Heart left ventricle (tissue), 16 donors: ENCODE measurements around the gene CMBL. TPM values are rescaled to one million over a fixed set of nuclear protein-coding genes. Genes with fewer than 3 reads are reported as not detected.
A peak's percentile ranks its signal among the peaks of the same experiment; 100 is the strongest.

Experiments used
- ATAC-seq, 4 donors: fragments of 200-7000 bp; cut with Tn5 transposase; one replicate each; pipeline ENCODE4 v1.9.1; 2020 to 2022; ENCODE audit warnings: moderate library complexity in 4 of 4, mild to moderate bottlenecking in 3 of 4, moderate number of reproducible peaks in 1 of 4
- DNase-seq, 5 donors: peaks; one replicate each; pipeline ENCODE4 v3.0.0-alpha.2; 2020
- H3K27ac ChIP-seq, 12 donors: fragments of 200-600 bp; sonication (generic) in 4 of 12; one replicate each; pipeline versions ENCODE4 v1.5.0 to v1.8.0; 2016 to 2022; ENCODE audit warnings: mild to moderate bottlenecking in 2 of 12
- H3K27me3 ChIP-seq, 9 donors: fragments of 200-600 bp; sonication (generic) in 2 of 9; one replicate each; pipeline versions ENCODE4 v1.5.1 to v1.8.0; 2016 to 2022; ENCODE audit warnings: mild to moderate bottlenecking in 3 of 9
- H3K36me3 ChIP-seq, 9 donors: fragments of 200-600 bp; sonication (generic) in 2 of 9; one replicate each; pipeline versions ENCODE4 v1.5.0 to v1.8.0; 2018 to 2022; ENCODE audit warnings: mild to moderate bottlenecking in 2 of 9
- H3K4me1 ChIP-seq, 12 donors: fragments of 200-600 bp; sonication (generic) in 4 of 12; one replicate each; pipeline versions ENCODE4 v1.5.0 to v1.8.0; 2016 to 2022; ENCODE audit warnings: mild to moderate bottlenecking in 3 of 12
- H3K4me3 ChIP-seq, 12 donors: fragments of 200-600 bp; sonication (generic) in 4 of 12; one replicate each; pipeline versions ENCODE4 v1.5.0 to v1.8.0; 2017 to 2022; ENCODE audit warnings: mild to moderate bottlenecking in 9 of 12, moderate library complexity in 4 of 12
- H3K9me3 ChIP-seq, 12 donors: fragments of 200-600 bp; sonication (generic) in 4 of 12; one replicate each; pipeline versions ENCODE4 v1.5.0 to v1.8.0; 2016 to 2022; ENCODE audit warnings: mild to moderate bottlenecking in 1 of 12
- POLR2A ChIP-seq, 2 donors: fragments of 450-650 bp; IDR thresholded peaks; one replicate each; pipeline ENCODE4 v1.6.1; 2017; ENCODE audit warnings: antibody characterized with exemption in 2 of 2, mild to moderate bottlenecking in 2 of 2, moderate library complexity in 2 of 2
- WGBS, 4 donors: extraction: QIAGEN DNeasy Blood & Tissue Kit in 2 of 4; methylation state at CpG; one replicate each; pipeline versions ENCODE4 v1.1.5 to v1.1.7; 2013 to 2018; 5-methylcytosine and 5-hydroxymethylcytosine counted together
- intact Hi-C, 10 donors: fragments of 100-400 bp; cut with DNase I; formaldehyde crosslinking; loops; one replicate each; pipeline versions ENCODE4 v1.11.1 to v1.14.2; 2022
- polyA plus RNA-seq, 2 donors: library from polyadenylated mRNA; stranded (reverse); fragments of 200-250 nt; gene quantifications; one replicate each; pipeline ENCODE4 v1.2.3, GENCODE V29; 2013
- total RNA-seq, 9 donors: library from RNA; depleted of rRNA in 2 of 9; stranded (reverse); fragments of >200 nt in 2 of 9; fragmentation: NEBNext Ultra II Directional in 3 of 9; extraction: Animal tissue kit (Norgen Biotek cat#: 25700) in 3 of 9; gene quantifications; one replicate each; pipeline versions ENCODE4 v1.1.0 to v1.2.4, GENCODE V29; 2016 to 2023
- TF ChIP-seq, protein P1 (sequence below), 12 donors: fragments of 200-600 bp; sonication (generic) in 4 of 12; IDR thresholded peaks; one replicate each; pipeline versions ENCODE4 v1.5.0 to v1.8.0; 2018 to 2022; ENCODE audit warnings: antibody characterized with exemption in 12 of 12, mild to moderate bottlenecking in 5 of 12
- donor health status: ischemic (EF 13 %, LVEDD 7.1; RV severe dilation, severe dysfunction).
- donor health status: healthy with polysubstance abuse.
- donor health status: DM: no; HTN: yes; CAD: no.
- donor health status: DM: no; HTN: no; CAD: no.
- donor health status: ischemic (EF 25% LVEDD 6.9; RV normal size, moderate dysfunction).
- donor health status: ischemic (EF 25% LVEDD 5.7; RV mildly dilated, moderate dysfunction).
- donor health status: healthy.
- donor health status: DM: yes; HTN: yes; CAD: no.
- donor health status: ischemic (EF 35%, LVEDD 5.7; RV mildly dilated, moderate dysfunction).
- donor health status: nonischemic (EF 11% LVEDD 7.7; RV severe dilation, severe dysfunction).
- donor health status: DM: yes; HTN: yes; CAD: no.
- donor health status: PGD.
- donor health status: ischemic (EF 29% LVEDD 5.4; RV normal size, mild dysfunction).
- donor health status: nonischemic (EF 23%, LVEDD 6.1; RV moderate dilation, normal function).

CMBL gene
- total and polyA plus RNA-seq, 11 donors, result 12.4 to 53.5 (median 29.0) TPM

DNA sequence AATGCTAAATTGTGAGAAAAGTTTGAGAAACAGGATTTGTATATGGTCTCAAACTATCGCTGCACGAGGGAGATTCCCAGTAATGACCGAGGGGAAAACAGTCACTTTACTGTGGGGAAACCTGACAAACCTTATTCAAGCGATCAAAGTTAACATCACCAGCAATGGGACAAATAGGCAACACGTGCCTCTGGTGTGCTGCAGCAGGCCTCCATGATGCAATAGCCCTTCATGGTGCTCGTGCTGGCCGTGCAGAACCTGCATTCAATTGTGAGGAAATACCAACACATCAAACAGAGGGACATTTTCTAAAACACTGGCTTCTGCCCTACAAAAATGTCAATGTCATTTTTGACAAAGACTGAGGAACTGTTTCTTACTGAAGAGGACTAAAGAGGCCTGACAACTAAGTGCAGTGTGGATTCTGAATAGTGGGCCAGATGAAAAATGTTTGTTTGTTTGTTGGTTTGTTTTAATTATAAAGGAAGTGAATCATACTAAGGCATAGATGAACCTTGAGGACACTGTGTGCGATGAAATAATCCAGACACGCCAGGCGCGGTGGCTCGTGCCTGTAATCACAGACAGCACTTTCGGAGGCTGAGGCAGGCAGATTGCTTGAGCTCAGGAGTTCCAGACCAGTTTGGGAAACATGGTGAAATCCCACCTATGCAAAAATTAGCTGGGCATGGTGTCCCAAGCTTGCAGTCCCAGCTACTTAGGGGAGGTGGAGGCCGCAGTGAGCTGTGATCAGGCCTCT lies 28.2 kb upstream of the CMBL start:
- Histone ChIP-seq H3K27me3 (peaks cover 0 to 19% (median 0%) of the 10 kb centered on the region in 9 donors), H3K36me3 (no peaks in the 10 kb centered on the region), H3K4me1 (peaks cover 0 to 34% (median 24%) of the 10 kb centered on the region in 12 donors), H3K9me3 (no peaks in the 10 kb centered on the region), H3K4me3 (no peak overlapping the region), H3K27ac (peak overlapping the region in 9 of 12 donors; percentile 2 to 65 (median 48))
- WGBS, 4 donors, result 67 to 75% (median 71%) methylated on average over 14 of the region's 14 CpGs
- intact Hi-C loops, result loop anchor here in 1 of 10 donors (1.0 to 10.0 kb wide), 2 partner anchors 16 to 51 kb away; no protein-coding TSS in a partner anchor
- no peak for ATAC-seq
- peak in 2 of 5 donors; percentile 38 to 59 for DNase-seq
- no peak for TF ChIP-seq POLR2A (IDR thresholded peaks at IDR 0.05)
- TF ChIP-seq, protein P1, sequence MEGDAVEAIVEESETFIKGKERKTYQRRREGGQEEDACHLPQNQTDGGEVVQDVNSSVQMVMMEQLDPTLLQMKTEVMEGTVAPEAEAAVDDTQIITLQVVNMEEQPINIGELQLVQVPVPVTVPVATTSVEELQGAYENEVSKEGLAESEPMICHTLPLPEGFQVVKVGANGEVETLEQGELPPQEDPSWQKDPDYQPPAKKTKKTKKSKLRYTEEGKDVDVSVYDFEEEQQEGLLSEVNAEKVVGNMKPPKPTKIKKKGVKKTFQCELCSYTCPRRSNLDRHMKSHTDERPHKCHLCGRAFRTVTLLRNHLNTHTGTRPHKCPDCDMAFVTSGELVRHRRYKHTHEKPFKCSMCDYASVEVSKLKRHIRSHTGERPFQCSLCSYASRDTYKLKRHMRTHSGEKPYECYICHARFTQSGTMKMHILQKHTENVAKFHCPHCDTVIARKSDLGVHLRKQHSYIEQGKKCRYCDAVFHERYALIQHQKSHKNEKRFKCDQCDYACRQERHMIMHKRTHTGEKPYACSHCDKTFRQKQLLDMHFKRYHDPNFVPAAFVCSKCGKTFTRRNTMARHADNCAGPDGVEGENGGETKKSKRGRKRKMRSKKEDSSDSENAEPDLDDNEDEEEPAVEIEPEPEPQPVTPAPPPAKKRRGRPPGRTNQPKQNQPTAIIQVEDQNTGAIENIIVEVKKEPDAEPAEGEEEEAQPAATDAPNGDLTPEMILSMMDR (IDR thresholded peaks at IDR 0.05), result no peak

DNA sequence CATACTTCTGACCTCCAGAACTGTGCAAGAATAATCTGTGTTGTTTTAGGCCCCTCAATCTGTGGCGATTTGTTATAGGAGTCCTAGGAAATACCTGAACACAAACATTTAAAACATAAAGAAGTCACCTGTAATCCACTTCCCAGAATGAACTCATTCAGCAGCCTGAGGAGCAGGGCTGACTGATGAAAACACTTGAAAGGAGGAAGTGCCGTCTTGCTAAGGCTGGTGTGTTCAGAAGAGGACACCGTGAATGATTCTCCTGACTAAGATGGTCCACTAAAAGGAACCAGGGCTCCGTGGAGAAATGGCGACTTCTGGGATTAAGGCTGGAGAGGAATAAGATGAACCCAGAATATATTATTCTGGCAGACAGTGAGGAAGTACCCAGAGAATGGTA lies 27.1 kb upstream of the CMBL start:
- DNase-seq (no peak), ATAC-seq (no peak)
- intact Hi-C loops, result loop anchor here in 1 of 10 donors (10.0 kb wide), 1 partner anchor 50 kb away; no protein-coding TSS in a partner anchor
- no peaks in the 10 kb centered on the region for H3K9me3 ChIP-seq
- H3K27ac ChIP-seq, result peak overlapping the region in 1 of 12 donors; percentile 65
- H3K27me3 ChIP-seq, result peaks cover 0 to 19% (median 0%) of the 10 kb centered on the region in 9 donors
- TF ChIP-seq POLR2A (IDR thresholded peaks at IDR 0.05), result no peak
- TF ChIP-seq, protein P1 (IDR thresholded peaks at IDR 0.05), result no peak
- WGBS, 4 donors, result 84 to 93% (median 86%) methylated on average over 5 of the region's 5 CpGs
- H3K4me3 ChIP-seq, result no peak overlapping the region
- H3K36me3 ChIP-seq, result no peaks in the 10 kb centered on the region
- H3K4me1 ChIP-seq, result peaks cover 0 to 44% (median 34%) of the 10 kb centered on the region in 12 donors

DNA sequence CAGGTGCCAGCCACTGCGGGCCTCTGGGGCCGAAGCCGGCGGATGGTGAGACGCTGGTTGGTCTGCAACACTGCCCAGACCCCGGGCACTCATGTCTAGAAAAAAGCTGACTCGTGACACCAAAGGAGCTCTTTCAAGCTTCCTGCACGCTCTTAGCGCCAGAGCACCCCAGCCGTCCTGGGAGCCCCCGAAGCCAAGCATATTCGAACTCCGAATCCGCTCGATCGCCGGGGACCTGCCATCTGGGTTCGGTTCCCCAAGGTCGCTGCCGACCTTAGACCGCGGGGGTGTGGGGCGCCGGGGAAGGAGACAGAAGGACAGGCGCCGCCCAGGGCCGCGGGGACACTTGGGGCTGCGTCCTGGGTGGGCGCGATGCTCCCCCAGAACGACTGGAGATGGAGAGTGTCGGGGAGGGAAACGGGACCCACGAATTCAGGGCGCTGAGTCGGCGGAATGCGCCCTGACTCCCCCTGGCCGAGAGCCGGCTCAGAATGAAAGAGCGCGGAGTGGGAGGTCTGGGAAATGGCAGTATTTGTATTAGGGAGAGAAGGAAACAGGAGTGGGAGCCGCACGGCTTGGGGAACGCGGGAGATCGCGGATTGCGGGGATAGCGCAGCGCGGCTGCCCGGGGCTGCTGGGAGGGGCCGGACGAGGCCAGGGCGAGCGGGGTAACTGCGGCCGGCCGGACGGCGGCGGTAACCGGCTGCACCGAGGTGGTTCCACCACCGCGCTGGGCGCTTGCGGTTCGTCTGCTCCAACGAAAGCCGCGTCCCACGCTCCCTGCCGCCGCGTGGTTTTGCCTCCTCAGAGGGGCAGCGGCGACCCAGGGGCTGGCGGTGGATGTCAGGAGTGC lies 25.7 kb upstream of the CMBL start:
- WGBS, 4 donors, result 2% methylated on average over 71 to 81 of the region's 81 CpGs
- peaks cover 0 to 52% (median 35%) of the 10 kb centered on the region in 12 donors for H3K4me1 ChIP-seq
- intact Hi-C loops, result loop anchor here in 3 of 10 donors (2.0 to 10.0 kb wide), 2 partner anchors 19 to 49 kb away; partner anchors contain the start of gene MARCHF6 (in 2 of the 3)

More for the DNA sequence above, 25.7 kb upstream of the CMBL start:
- Histone ChIP-seq H3K27me3 (peaks cover 0 to 19% (median 0%) of the 10 kb centered on the region in 9 donors), H3K36me3 (no peaks in the 10 kb centered on the region), H3K9me3 (no peaks in the 10 kb centered on the region), H3K27ac (peak overlapping the region; percentile 58 to 88 (median 81)), H3K4me3 (peak overlapping the region; percentile 25 to 76 (median 62))
- DNase-seq (peak; percentile 37 to 78 (median 57)), ATAC-seq (peak; percentile 40 to 69 (median 63))
- TF ChIP-seq POLR2A (IDR thresholded peaks at IDR 0.05), result no peak
- TF ChIP-seq, protein P1 (IDR thresholded peaks at IDR 0.05), result peak in 5 of 12 donors; percentile 10 to 32 (median 29)
